Colonic mucosa (tissue), 4 donors: ENCODE measurements around the gene RPL28. TPM values are rescaled to one million over a fixed set of nuclear protein-coding genes. Genes with fewer than 3 reads are reported as not detected.

ENCODE experiments used
- DNase-seq: peaks from one replicate; pipeline ENCODE4 v3.0.0-alpha.2; 2020
- H3K27ac ChIP-seq: fragments of 200-600 bp; one replicate; pipeline ENCODE4 v1.8.0; 2021
- H3K27me3 ChIP-seq: fragments of 200-600 bp; one replicate; pipeline ENCODE4 v1.8.0; 2021
- H3K36me3 ChIP-seq: fragments of 200-600 bp; one replicate; pipeline ENCODE4 v1.8.0; 2021
- H3K4me1 ChIP-seq: fragments of 200-600 bp; one replicate; pipeline ENCODE4 v1.8.0; 2021; ENCODE audit warnings: mild to moderate bottlenecking
- H3K4me3 ChIP-seq: fragments of 200-600 bp; one replicate; pipeline ENCODE4 v1.8.0; 2021
- H3K9ac ChIP-seq, 2 donors: one replicate each; pipeline ENCODE4 v1.7.0; 2013; ENCODE audit warnings: control low read depth in 2 of 2, low read depth in 2 of 2, low read length in 2 of 2
- H3K9me3 ChIP-seq: fragments of 200-600 bp; one replicate; pipeline ENCODE4 v1.8.0; 2021
- CTCF ChIP-seq: fragments of 200-600 bp; IDR thresholded peaks from one replicate; pipeline ENCODE4 v1.8.0; 2022; ENCODE audit warnings: antibody characterized with exemption, mild to moderate bottlenecking
- intact Hi-C: fragments of 100-400 bp; cut with DNase I; formaldehyde crosslinking; loops from one replicate; pipeline ENCODE4 v1.14.1; 2022
- total RNA-seq, 2 donors: library from RNA; stranded (reverse); fragmentation: NEBNext Ultra II Directional in 1 of 2; extraction: Animal tissue kit (Norgen Biotek cat#: 25700) in 1 of 2; gene quantifications; one replicate each; pipeline ENCODE4 v1.2.1, GENCODE V29; 2021
- donor health status: healthy.
- donor health status: DM: no; HTN: no; CAD: no.
- donor health status: DM: no; HTN: no; CAD: no.

The RPL28 gene
- total RNA-seq, 2 donors from 2014 or later = 1,447 to 1,819 TPM

- peaks cover 21% of the 10 kb centered on the region for H3K27me3 ChIP-seq
- no peaks in the 10 kb centered on the region for H3K36me3 ChIP-seq
- H3K4me3 ChIP-seq = no peak overlapping the region
- H3K9ac ChIP-seq = no peak overlapping the region
- H3K9me3 ChIP-seq = no peaks in the 10 kb centered on the region
- intact Hi-C loops = no loop called here
- DNase-seq = no peak
- H3K27ac ChIP-seq = no peak overlapping the region
- TF ChIP-seq CTCF = no peak
- H3K4me1 ChIP-seq = peaks cover 4% of the 10 kb centered on the region
These were observed 20.5 kb upstream of the RPL28 start for GRCh38 chr19:55365245-55365644.

- intact Hi-C loops = no loop called here
These were observed 19.8 kb upstream of the RPL28 start for GRCh38 chr19:55365964-55366363.

GRCh38 chr19:55366790-55367189, 18.9 kb upstream of the RPL28 start:
- Histone ChIP-seq H3K4me1 (peaks cover 4% of the 10 kb centered on the region), H3K9ac (no peak overlapping the region), H3K36me3 (no peaks in the 10 kb centered on the region), H3K4me3 (no peak overlapping the region), H3K27ac (no peak overlapping the region), H3K27me3 (peaks cover 36% of the 10 kb centered on the region), H3K9me3 (no peaks in the 10 kb centered on the region)
- intact Hi-C loops = no loop called here
- no peak for TF ChIP-seq CTCF
- DNase-seq = no peak

More at GRCh38 chr19:55365964-55366363, 19.8 kb upstream of the RPL28 start:
- Histone ChIP-seq H3K27ac (no peak overlapping the region), H3K9me3 (no peaks in the 10 kb centered on the region), H3K27me3 (peaks cover 28% of the 10 kb centered on the region), H3K36me3 (no peaks in the 10 kb centered on the region), H3K4me1 (peaks cover 4% of the 10 kb centered on the region), H3K4me3 (no peak overlapping the region), H3K9ac (no peak overlapping the region)
- TF ChIP-seq CTCF = no peak
- DNase-seq = no peak

- no peak overlapping the region for H3K9ac ChIP-seq
- H3K4me1 ChIP-seq = peaks cover 4% of the 10 kb centered on the region
- no peak overlapping the region for H3K4me3 ChIP-seq
- H3K36me3 ChIP-seq = no peaks in the 10 kb centered on the region
- TF ChIP-seq CTCF = no peak
- peaks cover 48% of the 10 kb centered on the region for H3K27me3 ChIP-seq
- H3K27ac ChIP-seq = no peak overlapping the region
- H3K9me3 ChIP-seq = no peaks in the 10 kb centered on the region
- DNase-seq = no peak
- intact Hi-C loops = no loop called here
These were observed 17.6 kb upstream of the RPL28 start for GRCh38 chr19:55368106-55368505.

GRCh38 chr19:55368701-55369563, 16.8 kb upstream of the RPL28 start:
- H3K36me3 ChIP-seq = no peaks in the 10 kb centered on the region
- no peaks in the 10 kb centered on the region for H3K9me3 ChIP-seq
- no peak for TF ChIP-seq CTCF
- no peak overlapping the region for H3K27ac ChIP-seq
- H3K27me3 ChIP-seq = peaks cover 49% of the 10 kb centered on the region
- DNase-seq = no peak
- no peak overlapping the region for H3K4me3 ChIP-seq
- intact Hi-C loops = no loop called here
- peaks cover 4% of the 10 kb centered on the region for H3K4me1 ChIP-seq
- H3K9ac ChIP-seq = no peak overlapping the region
